HG03060 (cell line): ENCODE measurements around the gene ACOXL.

ENCODE experiments used
- ATAC-seq: cut with Tn5 transposase; IDR thresholded peaks from one replicate; pipeline ENCODE4 v1.9.1; 2021; ENCODE audit warnings: low read depth, moderate number of reproducible peaks; ENCODE audit not compliant: unreplicated experiment

ACOXL gene

GRCh38 chr2:110904779-110905148, 172.4 kb downstream of the ACOXL start:
- ATAC-seq, result no peak

DNA sequence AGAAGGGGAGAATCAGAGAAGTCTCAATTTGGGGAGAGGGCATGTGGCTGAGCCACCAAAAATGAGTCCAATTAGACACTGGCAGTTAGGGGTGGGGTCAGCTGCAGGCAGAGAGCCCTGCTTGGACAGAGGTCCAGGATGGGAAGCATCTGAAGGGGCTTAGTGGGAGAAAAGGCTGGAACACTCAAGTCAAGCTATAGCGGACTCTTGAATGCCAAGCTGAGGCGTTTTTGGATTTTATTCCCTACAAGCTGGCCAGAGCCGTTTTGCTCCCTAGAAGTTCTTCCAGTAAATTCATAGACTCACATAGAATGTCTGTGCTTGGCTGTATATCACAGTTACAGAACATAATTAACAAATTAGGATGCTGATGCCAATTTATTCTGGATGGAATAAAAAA, 172.8 kb downstream of the ACOXL start:
- ATAC-seq, result no peak

GRCh38 chr2:110906613-110907298, 174.4 kb downstream of the ACOXL start:
- ATAC-seq, result no peak

DNA sequence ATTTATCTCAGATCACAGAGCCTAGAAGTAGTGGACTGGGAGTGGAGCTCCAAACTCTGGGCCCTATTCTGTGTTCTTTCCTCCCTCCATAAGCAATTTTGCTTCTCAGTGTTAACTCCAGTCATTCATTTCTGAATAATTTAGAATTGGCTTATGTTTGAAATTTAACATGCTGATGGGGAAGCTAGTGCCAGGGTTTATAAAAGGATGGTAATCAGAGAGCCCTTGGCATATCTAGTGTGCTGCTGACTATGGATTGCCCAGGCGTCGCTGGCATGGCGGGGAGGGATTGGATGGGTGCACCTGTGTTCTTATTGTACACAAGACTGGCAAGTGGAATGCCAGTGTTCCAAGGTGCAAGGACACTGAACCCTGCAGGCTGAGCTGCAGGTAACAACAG, 177.1 kb downstream of the ACOXL start:
- no peak for ATAC-seq

DNA sequence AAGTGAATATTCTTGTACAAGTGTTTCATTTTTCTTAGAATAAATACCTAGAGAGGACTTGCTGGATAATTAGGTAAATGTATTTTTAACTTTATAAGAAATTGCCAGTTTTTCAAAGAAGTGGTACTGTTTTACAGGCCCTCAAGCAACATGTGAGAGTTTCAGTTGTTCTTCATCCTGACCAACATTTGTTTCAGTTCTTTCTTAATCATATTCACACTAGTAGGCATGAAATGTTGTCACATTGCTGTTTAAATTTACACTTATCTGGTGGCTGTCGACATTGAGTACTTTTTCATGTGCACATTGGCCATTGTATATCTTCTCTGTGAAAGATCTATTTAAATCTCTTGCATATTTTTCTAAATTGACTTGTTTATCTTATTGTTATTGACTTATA, 178.1 kb downstream of the ACOXL start:
- no peak for ATAC-seq

DNA sequence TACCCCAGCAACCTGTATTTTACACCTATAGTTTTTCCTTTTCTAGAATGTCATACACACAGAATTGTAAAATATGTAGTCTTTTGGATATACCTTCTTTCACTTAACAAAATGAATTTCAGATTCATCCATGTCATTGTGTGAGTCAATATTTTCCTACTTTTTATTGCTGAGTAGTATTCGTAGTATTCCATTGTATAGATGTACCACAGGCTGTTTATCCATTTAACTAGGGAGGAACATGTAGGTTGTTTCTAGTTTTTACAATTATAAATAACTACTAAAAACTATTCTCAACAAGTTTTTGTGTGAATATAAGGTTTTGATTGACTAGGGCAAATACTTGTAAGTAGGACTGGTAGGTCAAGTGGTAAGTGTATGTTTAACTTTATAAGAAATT, 187.4 kb downstream of the ACOXL start:
- no peak for ATAC-seq

DNA sequence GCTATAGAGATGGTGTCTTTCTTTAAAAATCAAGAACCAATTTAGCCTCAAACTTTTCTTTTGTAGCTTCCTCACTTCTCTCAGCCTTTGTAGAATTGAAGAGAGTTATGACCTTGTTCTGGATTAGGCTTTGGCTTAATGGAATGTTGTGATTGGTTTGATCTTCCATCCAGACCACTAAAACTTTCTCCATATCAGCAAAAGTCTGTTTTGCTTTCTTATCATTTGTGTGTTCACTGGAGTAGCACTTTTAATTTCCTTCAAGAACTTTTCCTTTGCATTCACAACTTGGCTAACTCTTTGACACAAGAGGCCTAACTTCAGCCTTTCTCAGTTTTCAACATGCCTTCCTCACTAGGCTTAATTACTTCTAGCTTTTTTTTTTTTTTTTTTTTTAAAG, 193.1 kb downstream of the ACOXL start:
- no peak for ATAC-seq

DNA sequence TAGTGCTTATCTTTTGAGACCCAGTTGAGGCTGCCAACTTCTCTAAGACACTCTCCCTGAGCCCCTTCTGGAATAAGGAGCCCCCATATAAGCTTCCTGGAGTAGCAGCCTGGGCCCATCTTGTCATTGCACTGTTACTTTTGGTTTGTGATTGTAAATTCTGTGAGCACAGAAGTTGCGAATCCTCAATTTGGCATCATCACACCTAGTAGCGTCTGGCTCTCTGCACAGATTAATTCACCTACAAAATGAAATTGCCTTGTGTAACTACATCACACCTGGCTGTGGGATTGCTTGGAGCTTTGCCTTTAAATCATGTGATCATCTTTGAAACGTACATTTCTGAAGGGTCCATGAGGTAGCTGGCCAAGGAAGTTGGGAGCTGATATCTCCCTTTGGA, 195.2 kb downstream of the ACOXL start:
- no peak for ATAC-seq

GRCh38 chr2:110929528-110929927, 197.2 kb downstream of the ACOXL start:
- ATAC-seq, result no peak

DNA sequence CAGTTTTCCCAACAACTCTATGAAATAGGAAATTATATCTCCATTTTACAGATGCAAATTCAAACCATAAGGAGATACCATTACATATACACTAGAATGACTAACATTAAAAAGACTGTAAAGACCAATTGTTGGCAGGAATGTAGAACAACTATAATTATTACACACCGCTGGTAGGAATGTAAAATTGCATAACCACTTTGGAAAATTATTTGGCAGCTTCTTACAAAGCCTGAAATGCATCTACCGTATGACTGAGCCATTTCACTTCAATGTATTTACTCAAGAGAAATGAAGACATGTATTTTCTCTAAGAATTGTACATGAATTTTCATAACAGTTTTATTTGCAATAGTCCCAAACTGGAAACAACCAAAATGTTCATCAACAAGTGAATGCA, 199.3 kb downstream of the ACOXL start:
- ATAC-seq, result no peak

GRCh38 chr2:110933420-110933819, 201.0 kb downstream of the ACOXL start:
- no peak for ATAC-seq

DNA sequence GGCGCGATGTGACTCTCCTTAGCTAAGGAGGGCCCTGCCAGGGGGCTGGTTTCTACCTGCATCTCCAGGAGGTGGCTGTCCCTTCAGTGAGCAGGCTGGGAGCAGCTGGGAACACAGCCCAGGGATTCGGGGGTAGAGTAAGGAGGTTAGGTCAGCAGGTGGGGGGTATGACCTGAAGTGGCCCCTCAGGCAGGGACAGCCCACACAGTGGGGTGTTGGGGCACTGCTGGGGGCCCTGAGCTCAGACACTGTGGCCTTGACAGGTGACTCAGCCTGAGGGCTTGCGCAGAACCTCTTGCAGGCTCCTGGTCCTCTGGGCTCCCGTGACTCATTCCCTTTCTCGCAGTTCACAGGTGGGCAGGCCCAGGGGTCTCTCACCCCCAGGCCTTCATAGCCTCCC, 202.6 kb downstream of the ACOXL start:
- ATAC-seq, result no peak

- ATAC-seq, result no peak
Measured at GRCh38 chr2:110940376-110940910, 208.1 kb downstream of the ACOXL start.

DNA sequence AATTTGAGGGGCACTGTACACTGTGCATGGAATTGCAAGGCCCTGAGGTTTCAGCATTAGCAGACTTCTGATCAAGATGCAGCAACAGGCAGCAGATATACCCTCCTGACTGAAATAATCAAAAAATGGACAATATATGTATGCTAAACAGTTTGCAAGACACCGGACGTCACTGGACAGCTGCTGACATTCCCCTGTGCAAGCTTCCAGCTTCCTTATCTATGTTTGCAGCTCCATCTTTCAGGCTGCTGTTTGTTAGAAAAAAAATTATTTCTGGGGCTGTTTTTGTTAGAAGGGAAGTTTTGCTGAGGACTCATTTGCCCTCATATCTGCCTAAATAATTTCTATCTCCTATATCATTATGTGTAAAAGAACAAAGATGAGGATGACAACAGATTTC, 208.9 kb downstream of the ACOXL start:
- ATAC-seq, result no peak

GRCh38 chr2:110943070-110943634, 210.8 kb downstream of the ACOXL start:
- ATAC-seq, result no peak

- ATAC-seq, result no peak
Measured at GRCh38 chr2:110946902-110947301, 214.5 kb downstream of the ACOXL start.

DNA sequence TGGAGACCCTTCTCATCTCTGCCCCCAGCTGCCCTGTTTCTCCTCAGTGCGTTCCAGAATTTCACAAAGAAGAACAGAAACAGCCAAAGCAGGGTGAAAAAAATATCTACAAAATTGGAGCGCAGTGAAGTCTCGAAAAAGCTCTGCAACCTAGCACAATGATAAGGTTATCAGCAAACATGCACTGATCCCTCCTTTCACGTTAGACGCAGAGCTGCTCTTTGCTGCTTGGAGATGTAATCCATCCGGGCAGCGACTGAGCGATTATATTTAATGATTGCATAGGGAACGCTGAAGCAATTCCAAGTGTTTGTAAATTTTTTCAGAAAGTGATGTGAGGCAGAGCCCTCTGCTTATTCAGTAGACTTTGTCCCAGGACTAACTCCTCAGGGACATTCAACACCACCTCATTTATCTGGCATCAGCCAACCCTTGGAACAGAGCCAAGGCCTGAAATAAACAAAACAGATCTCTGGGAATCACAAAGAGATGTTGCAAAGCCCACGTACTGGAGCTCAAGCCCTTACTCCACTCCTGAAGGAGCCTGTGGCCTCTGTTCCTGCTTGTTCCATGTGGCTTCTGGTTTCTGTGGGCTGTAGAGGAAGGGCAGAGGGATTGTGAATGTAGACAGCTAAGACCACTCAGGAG, 215.8 kb downstream of the ACOXL start:
- no peak for ATAC-seq

DNA sequence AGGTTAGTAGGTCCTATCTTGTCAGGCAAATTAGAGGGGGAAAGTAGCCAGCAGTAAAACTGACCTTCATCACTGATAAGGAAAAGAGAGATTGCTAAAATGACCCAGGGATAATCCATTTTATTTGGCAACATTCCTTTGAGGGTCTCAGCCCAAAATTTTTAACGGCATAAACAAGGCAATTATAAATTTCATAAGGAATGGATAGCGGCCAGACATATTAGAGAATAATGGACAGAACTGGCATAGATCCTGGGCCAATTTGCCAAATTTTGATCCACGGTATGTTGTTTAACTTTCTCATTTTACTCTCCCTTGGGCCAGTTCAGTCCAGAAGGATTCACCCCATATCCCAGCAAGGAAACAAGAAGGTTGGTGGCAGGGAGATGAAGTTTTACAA, 217.9 kb downstream of the ACOXL start:
- no peak for ATAC-seq

- no peak for ATAC-seq
Measured at GRCh38 chr2:110955045-110955444, 222.7 kb downstream of the ACOXL start.

DNA sequence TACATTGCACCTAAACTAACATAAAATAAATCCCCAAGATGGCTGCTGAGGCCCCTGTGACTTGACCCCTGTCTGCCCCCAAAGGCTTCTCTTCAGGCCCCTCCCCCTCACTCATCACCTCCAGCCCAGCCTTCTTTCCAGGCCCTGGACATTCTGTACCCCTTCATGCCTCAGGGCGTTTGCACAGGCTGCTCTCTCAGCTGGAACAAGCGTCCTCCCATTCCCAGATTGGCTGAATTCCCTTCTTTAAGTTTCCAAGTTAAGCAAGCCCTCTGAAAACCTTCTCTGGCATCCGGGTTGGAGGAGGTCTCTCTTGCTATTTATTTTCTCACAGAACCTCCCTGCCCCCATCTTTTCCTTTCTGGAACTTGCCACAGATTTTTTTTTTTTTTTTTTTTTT, 223.2 kb downstream of the ACOXL start:
- no peak for ATAC-seq

DNA sequence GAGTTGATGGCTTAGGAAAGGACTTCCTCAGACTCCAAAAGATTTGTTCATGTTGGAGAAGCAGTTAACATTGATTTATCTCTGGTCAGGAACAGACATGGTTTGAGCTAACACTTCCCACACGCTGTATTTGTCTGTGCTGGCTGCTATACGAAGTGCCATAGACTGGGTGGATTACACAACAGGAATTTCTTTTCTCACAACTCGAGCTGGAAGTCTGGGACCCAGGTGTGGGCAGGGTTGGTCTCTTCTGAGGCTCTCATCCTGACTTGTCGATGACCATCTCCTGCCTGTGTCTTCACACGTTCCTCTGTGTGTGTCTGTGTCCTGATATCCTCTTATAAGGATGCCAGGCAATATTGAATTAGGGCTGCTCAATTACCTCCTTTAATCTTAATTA, 224.9 kb downstream of the ACOXL start:
- no peak for ATAC-seq
